ENCODE results near the gene PREP.

Gene PREP

DNA sequence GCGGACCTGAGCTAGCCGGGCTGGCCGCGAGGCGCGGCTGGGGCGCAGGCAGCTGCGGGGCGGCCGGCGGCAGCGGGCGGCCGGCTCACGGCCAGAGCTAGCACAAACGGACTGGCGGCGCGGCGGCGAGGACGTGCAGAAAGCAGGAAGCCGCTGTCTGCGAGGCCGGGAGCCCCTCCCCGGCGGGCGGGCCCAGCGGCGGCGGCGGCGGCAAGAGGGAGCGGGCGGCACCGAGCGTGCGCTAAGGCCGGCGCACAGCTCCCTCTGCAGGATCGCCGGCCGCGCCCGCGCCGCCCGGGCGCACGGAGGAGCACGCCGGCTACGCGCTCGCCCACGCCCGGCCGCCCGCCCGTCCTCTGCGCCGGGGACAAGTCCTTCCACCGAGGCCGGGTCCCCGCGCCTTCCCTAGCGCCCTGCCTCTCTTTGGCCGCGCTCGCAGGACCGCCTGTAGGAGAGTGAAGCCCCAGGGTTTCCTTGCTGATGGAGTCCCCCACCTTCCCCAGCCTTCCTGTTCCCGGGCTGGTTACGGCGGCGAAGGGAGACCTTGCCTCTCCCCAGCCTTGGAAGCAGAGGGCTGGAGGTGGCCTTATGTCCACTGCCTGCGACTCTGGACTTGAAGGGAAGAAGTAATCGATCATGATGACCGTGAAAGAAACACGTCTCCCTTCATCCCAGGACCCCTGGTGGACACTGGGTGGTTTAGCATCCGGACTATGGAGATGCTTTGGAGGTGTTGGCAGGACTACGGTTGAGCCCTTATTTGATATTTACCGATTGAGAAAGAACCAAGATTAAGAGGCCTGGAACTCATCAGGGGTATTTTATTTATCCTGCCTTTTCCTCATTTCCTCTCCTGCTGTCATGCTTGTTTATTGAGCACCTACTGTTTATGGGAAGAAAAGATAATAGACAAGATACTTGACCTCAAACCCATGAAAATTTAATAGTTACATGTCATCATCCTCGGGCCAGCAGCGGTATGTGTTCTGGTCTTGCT is at the start of gene PREP:
Gene PREP, minus strand, starts transcription at position 144 of the 997 bp plus-strand sequence. CDS start 191 bp downstream, outside the sequence.
- H3K27me3 ChIP-seq (ENCODE audit: control insufficient read depth, insufficient read depth, low read length) = no peaks in the 10 kb centered on the region
- no peaks in the 10 kb centered on the region for H3K36me3 ChIP-seq (ENCODE audit: control insufficient read depth, insufficient read depth, low read length)
- peak within 1 kb of the TSS; percentile 77; the same call in 1 of the 2 replicates for H3K27ac ChIP-seq (ENCODE audit: low read depth, low read length)
- H3K9me3 ChIP-seq (ENCODE audit: control insufficient read depth, insufficient read depth, low read depth, low read length) = no peaks in the 10 kb centered on the region
- peaks cover 30% of the 10 kb centered on the region for H3K4me1 ChIP-seq (ENCODE audit: control insufficient read depth, insufficient read depth, low read length)
- peak within 1 kb of the TSS; percentile 91 for H3K9ac ChIP-seq (ENCODE audit: low read length)
- H3K4me3 ChIP-seq (ENCODE audit: low read depth, low read length) = peak within 1 kb of the TSS; percentile 89

DNA sequence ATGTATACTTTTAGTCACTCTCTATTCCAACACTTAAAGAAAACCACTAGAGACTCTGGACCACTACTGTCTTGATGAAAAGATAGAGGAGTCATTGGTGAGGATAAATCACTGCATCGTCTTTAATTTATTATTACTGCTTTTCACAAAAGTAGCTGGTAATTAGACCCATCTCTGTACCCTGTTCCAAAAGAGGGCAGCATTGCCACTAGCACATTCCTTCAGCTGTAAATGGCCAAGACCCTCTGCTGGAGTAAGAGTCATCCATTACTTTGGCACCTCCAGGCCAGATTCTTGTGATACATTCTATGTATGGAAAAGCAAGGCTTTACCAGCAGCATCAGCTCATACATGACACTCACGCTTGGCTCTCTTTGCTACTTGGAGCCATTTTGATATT is 49.5 kb upstream of the PREP start:
- H3K4me1 ChIP-seq (ENCODE audit: control insufficient read depth, insufficient read depth, low read length) = no peaks in the 10 kb centered on the region
- H3K27ac ChIP-seq (ENCODE audit: low read depth, low read length) = no peak overlapping the region
- H3K4me3 ChIP-seq (ENCODE audit: low read depth, low read length) = no peak overlapping the region
- H3K9me3 ChIP-seq (ENCODE audit: control insufficient read depth, insufficient read depth, low read depth, low read length) = peaks cover 4% of the 10 kb centered on the region; the same call in 1 of the 2 replicates
- H3K36me3 ChIP-seq (ENCODE audit: control insufficient read depth, insufficient read depth, low read length) = no peaks in the 10 kb centered on the region
- no peak overlapping the region for H3K9ac ChIP-seq (ENCODE audit: low read length)
- no peaks in the 10 kb centered on the region for H3K27me3 ChIP-seq (ENCODE audit: control insufficient read depth, insufficient read depth, low read length)

DNA sequence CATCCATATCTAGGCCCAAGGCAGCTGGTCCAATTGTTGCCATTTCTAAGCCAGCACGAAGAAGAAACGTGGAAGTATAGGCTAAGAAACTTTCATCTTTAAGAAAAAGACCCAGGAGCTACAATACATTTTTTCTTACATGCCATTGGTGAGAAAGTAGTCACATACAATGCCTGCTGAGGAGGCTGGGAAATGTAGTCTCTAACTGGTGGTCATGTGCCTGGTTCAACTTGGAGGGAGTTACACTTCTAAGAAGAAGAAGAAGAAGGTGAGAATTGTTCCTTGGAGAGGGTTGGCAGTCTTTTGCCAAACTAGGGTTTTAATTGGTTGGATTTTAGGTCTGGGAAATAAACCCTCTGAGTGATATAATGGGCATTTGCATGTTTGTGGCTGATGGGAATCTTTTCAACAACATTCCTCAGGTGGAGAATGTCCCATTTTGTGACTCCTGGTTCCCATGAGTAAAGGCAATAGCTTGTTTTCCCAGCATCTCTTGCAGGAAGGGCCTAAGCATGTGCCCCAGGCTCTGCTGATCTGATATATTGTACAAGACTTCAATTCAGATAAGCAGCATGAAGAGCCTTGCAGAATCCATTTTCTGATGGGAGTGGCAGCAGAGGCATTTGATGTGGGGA is 47.0 kb upstream of the PREP start:
- Histone ChIP-seq H3K4me1 (ENCODE audit: control insufficient read depth, insufficient read depth, low read length) (no peaks in the 10 kb centered on the region), H3K9ac (ENCODE audit: low read length) (no peak overlapping the region), H3K4me3 (ENCODE audit: low read depth, low read length) (no peak overlapping the region), H3K36me3 (ENCODE audit: control insufficient read depth, insufficient read depth, low read length) (no peaks in the 10 kb centered on the region), H3K27me3 (ENCODE audit: control insufficient read depth, insufficient read depth, low read length) (no peaks in the 10 kb centered on the region), H3K27ac (ENCODE audit: low read depth, low read length) (no peak overlapping the region), H3K9me3 (ENCODE audit: control insufficient read depth, insufficient read depth, low read depth, low read length) (peaks cover 4% of the 10 kb centered on the region; the same call in 1 of the 2 replicates)

DNA sequence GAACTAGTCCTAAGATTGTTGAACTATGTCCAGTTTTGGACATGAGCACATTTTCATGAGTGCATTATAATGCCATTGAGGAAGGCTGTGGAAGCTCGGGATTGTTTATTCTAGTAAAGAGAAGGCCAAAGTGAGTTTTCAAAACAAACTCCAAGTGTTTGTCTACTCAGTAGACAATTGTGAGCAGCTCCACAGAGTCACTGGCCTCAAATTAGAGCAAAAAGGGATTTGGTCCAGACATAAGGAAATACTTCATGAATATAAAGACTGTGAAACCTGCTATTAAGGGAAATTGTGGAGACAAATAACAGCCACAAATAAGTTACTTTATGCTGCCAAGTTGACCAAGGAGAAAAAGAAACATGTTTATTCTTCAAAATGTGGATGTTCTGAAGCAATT is 42.6 kb upstream of the PREP start:
- no peaks in the 10 kb centered on the region for H3K9me3 ChIP-seq (ENCODE audit: control insufficient read depth, insufficient read depth, low read depth, low read length)
- no peak overlapping the region for H3K4me3 ChIP-seq (ENCODE audit: low read depth, low read length)
- no peaks in the 10 kb centered on the region for H3K27me3 ChIP-seq (ENCODE audit: control insufficient read depth, insufficient read depth, low read length)
- H3K36me3 ChIP-seq (ENCODE audit: control insufficient read depth, insufficient read depth, low read length) = no peaks in the 10 kb centered on the region
- no peak overlapping the region for H3K27ac ChIP-seq (ENCODE audit: low read depth, low read length)
- no peaks in the 10 kb centered on the region for H3K4me1 ChIP-seq (ENCODE audit: control insufficient read depth, insufficient read depth, low read length)
- no peak overlapping the region for H3K9ac ChIP-seq (ENCODE audit: low read length)

DNA sequence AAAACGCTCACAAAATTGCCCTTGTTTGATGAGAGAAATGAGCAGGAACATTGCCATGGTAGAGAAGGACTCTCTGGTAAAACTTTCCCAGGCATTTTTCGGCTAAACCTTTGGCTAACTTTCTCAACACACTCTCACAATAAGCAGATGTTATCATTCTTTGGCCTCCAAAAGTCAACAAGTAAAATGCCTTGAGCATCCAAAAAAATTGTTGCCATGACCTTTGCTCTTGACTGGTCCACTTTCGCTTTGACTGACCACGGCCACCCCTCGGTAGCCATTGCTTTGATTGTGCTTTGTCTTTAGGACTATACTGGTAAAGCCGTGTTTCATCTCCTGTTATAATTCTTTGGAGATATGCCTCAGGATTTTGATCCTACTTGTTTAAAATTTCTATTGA is 41.1 kb upstream of the PREP start:
- Histone ChIP-seq H3K4me3 (ENCODE audit: low read depth, low read length) (no peak overlapping the region), H3K4me1 (ENCODE audit: control insufficient read depth, insufficient read depth, low read length) (no peaks in the 10 kb centered on the region), H3K9ac (ENCODE audit: low read length) (no peak overlapping the region), H3K27ac (ENCODE audit: low read depth, low read length) (no peak overlapping the region), H3K36me3 (ENCODE audit: control insufficient read depth, insufficient read depth, low read length) (no peaks in the 10 kb centered on the region), H3K27me3 (ENCODE audit: control insufficient read depth, insufficient read depth, low read length) (no peaks in the 10 kb centered on the region), H3K9me3 (ENCODE audit: control insufficient read depth, insufficient read depth, low read depth, low read length) (no peaks in the 10 kb centered on the region)

DNA sequence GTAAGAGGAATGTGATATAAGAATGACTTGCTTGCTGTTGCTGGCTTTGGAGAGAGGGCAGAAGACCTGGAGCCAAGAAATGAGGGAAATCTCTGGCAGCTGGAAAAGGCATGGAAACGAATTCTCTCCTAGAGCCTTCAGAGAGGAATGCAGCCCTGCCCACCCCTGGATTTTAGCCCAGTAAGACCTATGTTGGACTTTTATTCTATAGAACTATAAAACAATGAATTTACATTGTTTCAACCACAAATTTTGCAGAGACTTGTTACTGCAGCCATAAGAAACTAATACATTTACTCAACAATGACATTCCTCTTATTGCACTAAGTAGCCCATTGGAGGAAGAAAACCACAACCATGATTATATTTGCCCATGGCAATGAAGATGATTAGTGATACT is 39.5 kb upstream of the PREP start:
- no peak overlapping the region for H3K27ac ChIP-seq (ENCODE audit: low read depth, low read length)
- H3K27me3 ChIP-seq (ENCODE audit: control insufficient read depth, insufficient read depth, low read length) = no peaks in the 10 kb centered on the region
- H3K9me3 ChIP-seq (ENCODE audit: control insufficient read depth, insufficient read depth, low read depth, low read length) = no peaks in the 10 kb centered on the region
- H3K36me3 ChIP-seq (ENCODE audit: control insufficient read depth, insufficient read depth, low read length) = no peaks in the 10 kb centered on the region
- no peak overlapping the region for H3K9ac ChIP-seq (ENCODE audit: low read length)
- H3K4me1 ChIP-seq (ENCODE audit: control insufficient read depth, insufficient read depth, low read length) = no peaks in the 10 kb centered on the region
- H3K4me3 ChIP-seq (ENCODE audit: low read depth, low read length) = no peak overlapping the region

DNA sequence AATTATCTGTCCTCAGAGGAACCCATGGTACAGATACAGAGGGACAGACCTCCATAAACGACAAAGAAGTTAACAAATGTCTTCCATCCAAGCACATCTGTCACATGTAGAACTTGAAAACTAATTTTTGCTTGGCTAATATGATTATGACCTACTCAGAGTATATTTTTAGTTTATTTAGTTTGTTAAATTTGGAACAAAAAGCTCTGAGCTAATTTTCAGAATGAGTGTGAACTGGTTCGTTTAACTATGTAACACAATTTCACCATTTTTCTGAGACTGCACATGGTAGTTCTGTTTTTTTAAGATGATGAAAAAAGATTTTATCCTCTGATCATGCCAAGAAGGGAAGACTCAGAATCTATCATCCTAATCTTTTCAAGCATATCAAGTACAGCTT is 34.4 kb upstream of the PREP start:
- H3K9me3 ChIP-seq (ENCODE audit: control insufficient read depth, insufficient read depth, low read depth, low read length) = no peaks in the 10 kb centered on the region
- H3K36me3 ChIP-seq (ENCODE audit: control insufficient read depth, insufficient read depth, low read length) = no peaks in the 10 kb centered on the region
- no peak overlapping the region for H3K4me3 ChIP-seq (ENCODE audit: low read depth, low read length)
- no peak overlapping the region for H3K9ac ChIP-seq (ENCODE audit: low read length)
- peaks cover 5% of the 10 kb centered on the region for H3K4me1 ChIP-seq (ENCODE audit: control insufficient read depth, insufficient read depth, low read length)
- no peak overlapping the region for H3K27ac ChIP-seq (ENCODE audit: low read depth, low read length)
- no peaks in the 10 kb centered on the region for H3K27me3 ChIP-seq (ENCODE audit: control insufficient read depth, insufficient read depth, low read length)

DNA sequence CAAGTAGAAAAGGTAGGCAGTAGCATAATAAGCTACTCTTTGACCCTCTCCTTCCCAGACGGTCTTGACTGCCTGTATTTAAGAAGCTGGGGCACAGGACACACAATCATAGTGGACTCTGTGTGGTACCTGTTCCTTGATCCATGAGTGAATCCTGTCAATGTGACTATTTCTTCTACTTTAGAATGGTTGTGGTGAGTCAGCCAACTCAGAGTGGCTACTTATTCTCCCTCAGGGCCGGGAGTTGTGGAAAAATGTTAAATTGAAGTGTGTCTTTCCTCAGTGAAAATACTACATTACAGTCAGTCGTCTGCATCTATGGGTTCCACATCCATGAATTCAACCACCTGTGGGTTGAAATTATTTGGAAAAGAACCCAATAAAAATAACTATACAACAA is 30.8 kb upstream of the PREP start:
- Histone ChIP-seq H3K4me3 (ENCODE audit: low read depth, low read length) (no peak overlapping the region), H3K9me3 (ENCODE audit: control insufficient read depth, insufficient read depth, low read depth, low read length) (no peaks in the 10 kb centered on the region), H3K4me1 (ENCODE audit: control insufficient read depth, insufficient read depth, low read length) (peaks cover 5% of the 10 kb centered on the region), H3K27me3 (ENCODE audit: control insufficient read depth, insufficient read depth, low read length) (no peaks in the 10 kb centered on the region), H3K36me3 (ENCODE audit: control insufficient read depth, insufficient read depth, low read length) (no peaks in the 10 kb centered on the region), H3K27ac (ENCODE audit: low read depth, low read length) (no peak overlapping the region), H3K9ac (ENCODE audit: low read length) (no peak overlapping the region)

DNA sequence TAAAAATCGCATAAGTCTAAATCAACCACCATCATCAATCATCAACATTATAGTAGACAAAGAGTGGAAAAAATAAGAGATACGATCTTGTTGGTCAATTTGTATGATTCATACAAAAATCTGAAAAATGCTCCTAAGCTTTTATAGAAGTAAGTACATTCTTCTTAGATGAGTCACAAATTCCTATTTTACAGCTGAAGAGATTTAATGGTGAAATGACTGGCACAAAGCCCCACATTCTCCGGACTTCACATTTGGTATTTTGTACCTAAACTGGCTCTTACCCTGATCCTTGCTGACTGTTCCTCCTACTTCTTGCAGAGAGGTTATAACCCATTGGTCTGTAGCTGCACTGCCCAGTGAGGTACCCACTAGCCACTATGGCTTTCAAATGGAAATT is 29.9 kb upstream of the PREP start:
- Histone ChIP-seq H3K27ac (ENCODE audit: low read depth, low read length) (no peak overlapping the region), H3K4me1 (ENCODE audit: control insufficient read depth, insufficient read depth, low read length) (peaks cover 5% of the 10 kb centered on the region), H3K4me3 (ENCODE audit: low read depth, low read length) (no peak overlapping the region), H3K9ac (ENCODE audit: low read length) (no peak overlapping the region), H3K27me3 (ENCODE audit: control insufficient read depth, insufficient read depth, low read length) (no peaks in the 10 kb centered on the region), H3K36me3 (ENCODE audit: control insufficient read depth, insufficient read depth, low read length) (no peaks in the 10 kb centered on the region), H3K9me3 (ENCODE audit: control insufficient read depth, insufficient read depth, low read depth, low read length) (no peaks in the 10 kb centered on the region)

DNA sequence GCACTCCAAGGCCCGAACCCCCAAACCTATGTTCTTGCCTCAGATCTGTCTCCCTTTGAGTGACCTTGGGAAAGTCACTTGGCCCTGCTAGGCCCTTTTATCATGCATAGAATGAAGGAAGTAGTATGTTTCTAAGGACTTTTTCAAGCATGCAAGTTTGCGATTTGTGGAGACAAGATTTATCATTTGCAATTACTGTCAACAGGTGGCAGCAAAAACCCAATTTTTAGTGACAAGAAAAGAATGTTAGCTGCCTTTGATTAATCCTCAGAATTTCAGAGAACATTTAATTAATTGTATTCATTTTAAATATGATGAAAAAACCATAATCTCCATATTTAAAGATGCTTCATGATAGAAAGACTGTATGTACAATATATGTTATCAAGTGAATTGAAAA is 28.3 kb upstream of the PREP start:
- Histone ChIP-seq H3K4me3 (ENCODE audit: low read depth, low read length) (no peak overlapping the region), H3K9ac (ENCODE audit: low read length) (no peak overlapping the region), H3K27ac (ENCODE audit: low read depth, low read length) (no peak overlapping the region)

DNA sequence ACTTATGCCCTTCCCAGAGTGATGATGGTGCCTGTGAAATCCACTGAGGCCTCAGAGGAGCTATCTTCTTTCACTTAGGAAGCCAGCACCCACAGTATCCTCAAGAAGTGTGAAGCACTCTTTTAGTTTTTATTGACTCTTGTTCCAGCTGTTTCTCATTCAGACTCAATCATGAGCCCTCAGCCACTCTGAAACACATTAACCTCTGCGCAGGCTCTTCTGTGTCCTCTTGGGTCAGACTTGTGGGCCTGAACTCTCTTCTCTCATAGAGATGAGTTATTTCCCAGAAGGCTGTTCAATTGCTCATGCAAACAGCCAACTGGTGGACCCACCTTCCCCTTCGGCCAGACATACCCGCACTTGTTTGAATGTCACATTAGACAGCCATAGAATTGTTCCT is 27.8 kb upstream of the PREP start:
- Histone ChIP-seq H3K4me3 (ENCODE audit: low read depth, low read length) (no peak overlapping the region), H3K36me3 (ENCODE audit: control insufficient read depth, insufficient read depth, low read length) (no peaks in the 10 kb centered on the region), H3K27ac (ENCODE audit: low read depth, low read length) (no peak overlapping the region), H3K9ac (ENCODE audit: low read length) (no peak overlapping the region), H3K27me3 (ENCODE audit: control insufficient read depth, insufficient read depth, low read length) (no peaks in the 10 kb centered on the region), H3K4me1 (ENCODE audit: control insufficient read depth, insufficient read depth, low read length) (peaks cover 5% of the 10 kb centered on the region), H3K9me3 (ENCODE audit: control insufficient read depth, insufficient read depth, low read depth, low read length) (no peaks in the 10 kb centered on the region)

More for the DNA sequence above, 28.3 kb upstream of the PREP start:
- Histone ChIP-seq H3K9me3 (ENCODE audit: control insufficient read depth, insufficient read depth, low read depth, low read length) (no peaks in the 10 kb centered on the region), H3K27me3 (ENCODE audit: control insufficient read depth, insufficient read depth, low read length) (no peaks in the 10 kb centered on the region), H3K4me1 (ENCODE audit: control insufficient read depth, insufficient read depth, low read length) (peaks cover 5% of the 10 kb centered on the region), H3K36me3 (ENCODE audit: control insufficient read depth, insufficient read depth, low read length) (no peaks in the 10 kb centered on the region)
